Neural cell (in vitro differentiated cells): ENCODE measurements around the gene ZBTB7C. TPM values are rescaled to one million over a fixed set of nuclear protein-coding genes. Genes with fewer than 3 reads are reported as not detected.

Experiments used
- H2AFZ ChIP-seq: fragments of 200-600, 300-800 bp; sonication (generic), shearing (Covaris generic); 2 replicates; pipeline ENCODE4 v1.6.0; 2014; ENCODE audit warnings: low read depth, mild to moderate bottlenecking, antibody characterized with exemption, low read length, moderate library complexity
- H3F3A ChIP-seq: fragments of 200-600 bp; shearing (Covaris generic); 2 replicates; pipeline ENCODE4 v1.6.1; 2016; ENCODE audit warnings: mild to moderate bottlenecking, moderate library complexity, mixed read lengths, antibody characterized with exemption, low read length; ENCODE audit not compliant: insufficient read depth, poor library complexity, severe bottlenecking
- H3K27ac ChIP-seq: fragments of 200-600, 300-800 bp; sonication (generic), shearing (Covaris generic); 2 replicates; pipeline ENCODE4 v1.5.1; 2014; ENCODE audit warnings: mild to moderate bottlenecking, low read length, moderate library complexity
- H3K27me3 ChIP-seq: fragments of 300-800, 200-600 bp; sonication (generic), shearing (Covaris generic); 2 replicates; pipeline ENCODE4 v1.6.0; 2014; ENCODE audit warnings: mild to moderate bottlenecking, low read depth, low read length, moderate library complexity; ENCODE audit not compliant: insufficient read depth
- H3K36me3 ChIP-seq: fragments of 300-800, 200-600 bp; sonication (generic), shearing (Covaris generic); 2 replicates; pipeline ENCODE4 v1.5.1; 2014; ENCODE audit warnings: mild to moderate bottlenecking, antibody characterized with exemption, low read length, moderate library complexity; ENCODE audit not compliant: insufficient read depth
- H3K4me2 ChIP-seq: fragments of 300-800, 200-600 bp; sonication (generic), shearing (Covaris generic); 2 replicates; pipeline ENCODE4 v1.6.0; 2014; ENCODE audit warnings: mild to moderate bottlenecking, low read length
- H3K4me3 ChIP-seq: fragments of 300-800, 200-600 bp; sonication (generic), shearing (Covaris generic); 2 replicates; pipeline ENCODE4 v1.5.1; 2014; ENCODE audit warnings: mild to moderate bottlenecking, low read length, moderate library complexity
- H3K79me2 ChIP-seq: fragments of 200-600 bp; shearing (Covaris generic); replicated peaks from 2 replicates; pipeline ENCODE4 v1.6.0; 2014; ENCODE audit warnings: mild to moderate bottlenecking, low read length, moderate library complexity; ENCODE audit not compliant: insufficient read depth
- H3K9ac ChIP-seq: fragments of 300-800, 200-600 bp; sonication (generic), shearing (Covaris generic); 2 replicates; pipeline ENCODE4 v1.6.1; 2016; ENCODE audit warnings: mild to moderate bottlenecking, low read length, mixed read lengths
- H3K9me2 ChIP-seq: fragments of 200-600 bp; shearing (Covaris generic); 2 replicates; pipeline ENCODE4 v1.6.1; 2016; ENCODE audit warnings: mild to moderate bottlenecking, low read length, mixed read lengths; ENCODE audit not compliant: insufficient read depth
- H3K9me3 ChIP-seq: fragments of 200-600, 300-800 bp; sonication (generic), shearing (Covaris generic); 2 replicates; pipeline ENCODE4 v1.6.1; 2016; ENCODE audit warnings: mild to moderate bottlenecking, mixed run types, low read length, moderate library complexity, mixed read lengths
- H4K20me1 ChIP-seq: fragments of 200-600 bp; shearing (Covaris generic); 2 replicates; pipeline ENCODE4 v1.6.1; 2016; ENCODE audit warnings: mild to moderate bottlenecking, mixed run types; ENCODE audit not compliant: insufficient read depth
- EP300 ChIP-seq: fragments of 450-650 bp; conservative IDR thresholded peaks from 2 replicates; pipeline ENCODE4 v1.6.1; 2014; ENCODE audit warnings: antibody characterized with exemption, mild to moderate bottlenecking, moderate library complexity; ENCODE audit not compliant: poor library complexity, severe bottlenecking
- EZH2 ChIP-seq: fragments of 200-600, 300-800 bp; shearing (Covaris generic), sonication (generic); IDR thresholded peaks from 2 replicates; pipeline ENCODE4 v1.6.1; 2014; ENCODE audit warnings: antibody characterized with exemption, low read length, borderline replicate concordance, mild to moderate bottlenecking; ENCODE audit not compliant: insufficient read depth, poor library complexity, severe bottlenecking
- MXI1 ChIP-seq: fragments of 450-650 bp; conservative IDR thresholded peaks from 2 replicates; pipeline ENCODE4 v1.6.1; 2014; ENCODE audit warnings: antibody characterized with exemption, mild to moderate bottlenecking; ENCODE audit not compliant: poor library complexity, severe bottlenecking
- POLR2AphosphoS5 ChIP-seq: IDR thresholded peaks from 2 replicates; pipeline ENCODE4 v1.6.1; 2012
- RAD21 ChIP-seq: fragments of 450-650 bp; conservative IDR thresholded peaks from 2 replicates; pipeline ENCODE4 v1.6.1; 2014; ENCODE audit warnings: antibody characterized with exemption, mild to moderate bottlenecking, moderate library complexity
- SMC3 ChIP-seq: fragments of 450-650 bp; conservative IDR thresholded peaks from 2 replicates; pipeline ENCODE4 v1.6.1; 2014; ENCODE audit warnings: antibody characterized with exemption, mild to moderate bottlenecking, moderate library complexity; ENCODE audit not compliant: poor library complexity
- TAF1 ChIP-seq: IDR thresholded peaks from 2 replicates; pipeline ENCODE4 v1.6.1; 2012; ENCODE audit warnings: low read depth
- polyA plus RNA-seq: library from polyadenylated mRNA; depleted of rRNA; stranded (reverse); fragments of >200 nt; gene quantifications from 2 replicates; pipeline ENCODE4 v1.2.3, GENCODE V29; 2014
- TF ChIP-seq, protein P1 (sequence below): fragments of 450-650 bp; IDR thresholded peaks from 2 replicates; pipeline ENCODE4 v1.5.1; 2014; ENCODE audit warnings: antibody characterized with exemption, mild to moderate bottlenecking, moderate library complexity; ENCODE audit not compliant: poor library complexity, severe bottlenecking
- TF ChIP-seq, protein P2 (sequence below): IDR thresholded peaks from 2 replicates; pipeline ENCODE4 v1.6.1; 2012; ENCODE audit warnings: borderline replicate concordance

The ZBTB7C gene
- polyA plus RNA-seq, 1 donor from 2014 or later, result 2.4 TPM

DNA sequence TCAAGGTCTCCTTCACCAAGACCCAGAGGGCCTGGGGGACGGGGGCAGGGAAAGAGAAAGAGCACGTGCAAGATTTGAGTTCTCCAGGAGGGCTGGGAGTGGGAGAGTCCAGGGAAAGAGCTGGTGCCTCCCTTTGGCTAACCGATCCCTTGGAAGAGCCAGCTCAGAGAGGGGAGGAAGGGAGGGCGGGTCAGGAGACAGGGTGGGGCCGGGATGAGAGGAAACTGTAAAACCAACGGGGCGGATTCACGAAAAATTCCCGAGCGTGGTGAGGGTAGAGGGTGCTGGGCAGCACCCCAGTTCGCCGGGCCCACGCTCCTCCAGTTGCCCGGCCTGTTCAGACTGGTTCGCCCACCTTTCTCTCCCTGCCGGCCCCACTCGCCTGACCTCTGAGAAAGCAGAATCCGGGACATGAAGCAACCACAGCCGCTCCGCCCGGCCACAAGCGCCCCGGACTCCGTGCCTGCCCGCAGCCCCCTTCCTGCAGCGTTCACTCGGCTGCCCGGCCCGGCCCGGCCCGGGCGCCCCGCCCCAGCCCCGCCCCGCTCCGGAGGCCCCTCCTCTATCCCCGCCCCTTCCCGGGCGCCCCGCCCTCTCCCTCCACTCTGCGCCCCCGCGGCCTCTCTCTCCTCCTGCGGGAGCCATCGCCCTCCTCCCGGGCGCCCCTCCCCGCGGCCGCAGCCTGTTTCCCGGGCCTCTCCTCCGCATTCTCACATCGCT lies 247.8 kb downstream of the ZBTB7C start:
- TF ChIP-seq POLR2AphosphoS5, result peak; percentile 31
- no peak for TF ChIP-seq SMC3
- TF ChIP-seq, protein P1, sequence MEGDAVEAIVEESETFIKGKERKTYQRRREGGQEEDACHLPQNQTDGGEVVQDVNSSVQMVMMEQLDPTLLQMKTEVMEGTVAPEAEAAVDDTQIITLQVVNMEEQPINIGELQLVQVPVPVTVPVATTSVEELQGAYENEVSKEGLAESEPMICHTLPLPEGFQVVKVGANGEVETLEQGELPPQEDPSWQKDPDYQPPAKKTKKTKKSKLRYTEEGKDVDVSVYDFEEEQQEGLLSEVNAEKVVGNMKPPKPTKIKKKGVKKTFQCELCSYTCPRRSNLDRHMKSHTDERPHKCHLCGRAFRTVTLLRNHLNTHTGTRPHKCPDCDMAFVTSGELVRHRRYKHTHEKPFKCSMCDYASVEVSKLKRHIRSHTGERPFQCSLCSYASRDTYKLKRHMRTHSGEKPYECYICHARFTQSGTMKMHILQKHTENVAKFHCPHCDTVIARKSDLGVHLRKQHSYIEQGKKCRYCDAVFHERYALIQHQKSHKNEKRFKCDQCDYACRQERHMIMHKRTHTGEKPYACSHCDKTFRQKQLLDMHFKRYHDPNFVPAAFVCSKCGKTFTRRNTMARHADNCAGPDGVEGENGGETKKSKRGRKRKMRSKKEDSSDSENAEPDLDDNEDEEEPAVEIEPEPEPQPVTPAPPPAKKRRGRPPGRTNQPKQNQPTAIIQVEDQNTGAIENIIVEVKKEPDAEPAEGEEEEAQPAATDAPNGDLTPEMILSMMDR, result no peak
- no peak for TF ChIP-seq RAD21
- no peak for TF ChIP-seq EP300
- no peak for TF ChIP-seq EZH2
- TF ChIP-seq TAF1, result no peak
- TF ChIP-seq MXI1, result no peak
- TF ChIP-seq, protein P2, sequence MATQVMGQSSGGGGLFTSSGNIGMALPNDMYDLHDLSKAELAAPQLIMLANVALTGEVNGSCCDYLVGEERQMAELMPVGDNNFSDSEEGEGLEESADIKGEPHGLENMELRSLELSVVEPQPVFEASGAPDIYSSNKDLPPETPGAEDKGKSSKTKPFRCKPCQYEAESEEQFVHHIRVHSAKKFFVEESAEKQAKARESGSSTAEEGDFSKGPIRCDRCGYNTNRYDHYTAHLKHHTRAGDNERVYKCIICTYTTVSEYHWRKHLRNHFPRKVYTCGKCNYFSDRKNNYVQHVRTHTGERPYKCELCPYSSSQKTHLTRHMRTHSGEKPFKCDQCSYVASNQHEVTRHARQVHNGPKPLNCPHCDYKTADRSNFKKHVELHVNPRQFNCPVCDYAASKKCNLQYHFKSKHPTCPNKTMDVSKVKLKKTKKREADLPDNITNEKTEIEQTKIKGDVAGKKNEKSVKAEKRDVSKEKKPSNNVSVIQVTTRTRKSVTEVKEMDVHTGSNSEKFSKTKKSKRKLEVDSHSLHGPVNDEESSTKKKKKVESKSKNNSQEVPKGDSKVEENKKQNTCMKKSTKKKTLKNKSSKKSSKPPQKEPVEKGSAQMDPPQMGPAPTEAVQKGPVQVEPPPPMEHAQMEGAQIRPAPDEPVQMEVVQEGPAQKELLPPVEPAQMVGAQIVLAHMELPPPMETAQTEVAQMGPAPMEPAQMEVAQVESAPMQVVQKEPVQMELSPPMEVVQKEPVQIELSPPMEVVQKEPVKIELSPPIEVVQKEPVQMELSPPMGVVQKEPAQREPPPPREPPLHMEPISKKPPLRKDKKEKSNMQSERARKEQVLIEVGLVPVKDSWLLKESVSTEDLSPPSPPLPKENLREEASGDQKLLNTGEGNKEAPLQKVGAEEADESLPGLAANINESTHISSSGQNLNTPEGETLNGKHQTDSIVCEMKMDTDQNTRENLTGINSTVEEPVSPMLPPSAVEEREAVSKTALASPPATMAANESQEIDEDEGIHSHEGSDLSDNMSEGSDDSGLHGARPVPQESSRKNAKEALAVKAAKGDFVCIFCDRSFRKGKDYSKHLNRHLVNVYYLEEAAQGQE, result no peak
- peak overlapping the region; percentile 27 for H2AFZ ChIP-seq
- no peaks in the 10 kb centered on the region for H3F3A ChIP-seq
- no peaks in the 10 kb centered on the region for H3K9me3 ChIP-seq
- peak overlapping the region; percentile 60 for H3K9ac ChIP-seq
- no peaks in the 10 kb centered on the region for H3K9me2 ChIP-seq
- H3K27ac ChIP-seq, result no peak overlapping the region
- no peaks in the 10 kb centered on the region for H3K27me3 ChIP-seq
- no peak overlapping the region for H3K4me2 ChIP-seq
- no peaks in the 10 kb centered on the region for H3K79me2 ChIP-seq
- H4K20me1 ChIP-seq, result no peaks in the 10 kb centered on the region
- H3K4me3 ChIP-seq, result peak overlapping the region; percentile 65
- H3K36me3 ChIP-seq, result no peaks in the 10 kb centered on the region

DNA sequence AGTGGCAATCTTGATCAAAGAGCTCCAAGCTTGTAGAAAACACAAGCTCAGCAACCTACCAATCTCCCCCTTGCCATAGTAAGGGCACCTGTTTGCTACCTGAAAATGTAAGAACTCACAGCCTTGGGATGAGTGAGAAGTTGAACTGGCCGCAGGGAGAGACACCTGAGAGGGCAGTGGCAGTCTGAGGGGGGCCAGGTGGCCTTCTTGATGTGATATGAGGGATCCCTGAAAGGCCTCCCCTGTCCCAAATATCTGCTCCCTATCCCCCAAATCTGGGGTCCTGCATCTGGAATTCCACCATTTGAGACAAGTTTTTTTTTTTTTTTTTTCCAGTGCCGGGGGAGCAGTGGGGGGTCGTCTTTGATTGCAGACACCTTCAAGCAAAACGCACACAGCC lies 248.6 kb downstream of the ZBTB7C start:
- Histone ChIP-seq H3K9me2 (no peaks in the 10 kb centered on the region), H3K4me3 (peak overlapping the region; percentile 65), H3K27me3 (no peaks in the 10 kb centered on the region), H3K9ac (no peak overlapping the region), H3K36me3 (no peaks in the 10 kb centered on the region), H2AFZ (no peak overlapping the region), H3F3A (no peaks in the 10 kb centered on the region), H3K4me2 (no peak overlapping the region), H3K79me2 (no peaks in the 10 kb centered on the region), H3K9me3 (no peaks in the 10 kb centered on the region), H3K27ac (no peak overlapping the region), H4K20me1 (no peaks in the 10 kb centered on the region)
- no peak for TF ChIP-seq RAD21
